NCI-H146 treated with DMSO at 0.1 percent for 48 hours (cell line): ENCODE results near the gene SYPL1.

Experiments
- DNase-seq: peaks from one replicate; lab custom pipeline; 2025; ENCODE audit not compliant: unreplicated experiment; lab: John Stamatoyannopoulos, UW

Gene SYPL1

DNA sequence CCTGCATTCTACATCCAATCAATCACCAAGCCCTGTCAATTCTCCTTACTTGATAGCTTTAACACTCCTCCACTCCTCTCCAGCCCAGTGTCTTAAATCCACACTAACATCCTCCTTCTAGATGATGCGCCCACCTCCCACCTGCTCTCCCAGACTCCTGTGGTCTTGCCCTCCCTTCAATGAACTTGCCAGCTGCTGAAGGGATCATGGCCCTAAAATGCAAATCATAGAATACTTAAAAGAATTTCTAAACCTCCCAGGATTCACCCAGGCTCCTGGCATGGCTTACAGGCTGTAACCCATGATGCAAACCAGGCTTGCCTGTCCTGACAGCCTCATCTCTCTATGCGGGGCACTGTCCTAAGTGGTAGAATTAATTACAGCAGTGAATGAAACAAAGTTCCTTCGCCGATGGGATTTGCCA lies 43.6 kb downstream of the SYPL1 start:
- DNase-seq, result no peak

DNA sequence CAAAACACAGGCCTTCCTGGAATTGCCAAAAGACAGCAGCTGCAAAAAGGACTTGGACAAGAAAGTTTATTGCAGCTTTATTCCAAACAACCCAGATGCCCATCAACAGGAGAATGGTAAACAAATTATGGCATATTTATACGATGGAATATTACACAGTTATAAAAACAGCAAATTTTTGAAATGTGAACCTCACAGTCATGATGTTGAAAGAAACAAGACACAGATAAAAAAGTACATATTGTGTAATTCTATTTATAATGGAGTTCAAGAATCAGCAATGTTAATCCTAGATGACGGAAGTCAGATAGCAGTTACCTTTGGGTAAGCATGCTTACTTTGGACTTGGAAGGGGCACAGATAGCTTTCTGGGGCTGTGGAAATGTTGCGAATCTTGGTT lies 44.4 kb downstream of the SYPL1 start:
- DNase-seq, result no peak

DNA sequence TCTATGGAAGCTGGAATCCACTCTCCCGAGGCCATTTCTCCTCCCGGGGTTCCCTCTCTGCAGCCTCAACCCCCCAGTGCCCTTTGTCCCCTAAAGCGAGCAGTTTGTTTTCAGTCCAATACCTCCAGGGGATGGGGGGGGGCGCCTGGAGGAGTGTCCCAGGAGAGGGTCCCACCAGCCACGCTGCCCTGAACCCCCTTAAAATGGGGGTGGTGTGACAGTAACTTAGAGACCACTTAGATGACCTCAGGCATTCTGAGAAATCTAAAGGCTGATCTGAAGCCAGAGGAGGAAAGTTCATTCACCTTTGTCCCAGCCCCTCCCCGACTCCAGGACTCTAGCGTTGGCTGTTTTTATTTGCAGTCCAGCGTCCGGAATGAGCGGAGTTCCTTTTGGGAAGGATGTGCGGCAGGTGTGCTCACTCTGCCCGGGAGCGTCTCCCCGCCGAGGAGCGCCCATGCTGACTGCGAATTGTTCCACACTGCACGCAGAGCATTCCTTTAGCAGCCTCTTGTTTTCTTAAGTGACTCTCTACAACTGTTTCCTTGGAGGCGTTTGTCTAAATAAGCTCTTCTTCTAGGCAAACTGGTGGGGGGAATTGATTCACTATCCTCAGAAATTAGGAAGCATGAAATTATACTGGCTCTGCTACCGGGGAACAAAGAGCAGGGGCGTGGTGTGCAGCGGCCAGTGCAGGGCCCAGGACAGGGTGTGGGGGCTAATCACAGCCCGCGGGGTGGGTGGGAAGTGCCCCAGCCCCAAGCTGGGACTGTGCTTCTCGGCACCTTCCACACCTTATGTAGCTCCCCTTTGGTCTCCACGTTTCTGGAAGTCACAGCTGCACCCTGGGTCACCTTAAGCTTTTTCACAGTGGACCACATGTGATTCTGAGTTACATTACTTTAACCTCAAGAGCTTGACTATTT lies 46.3 kb downstream of the SYPL1 start:
- DNase-seq, result peak; percentile 15

DNA sequence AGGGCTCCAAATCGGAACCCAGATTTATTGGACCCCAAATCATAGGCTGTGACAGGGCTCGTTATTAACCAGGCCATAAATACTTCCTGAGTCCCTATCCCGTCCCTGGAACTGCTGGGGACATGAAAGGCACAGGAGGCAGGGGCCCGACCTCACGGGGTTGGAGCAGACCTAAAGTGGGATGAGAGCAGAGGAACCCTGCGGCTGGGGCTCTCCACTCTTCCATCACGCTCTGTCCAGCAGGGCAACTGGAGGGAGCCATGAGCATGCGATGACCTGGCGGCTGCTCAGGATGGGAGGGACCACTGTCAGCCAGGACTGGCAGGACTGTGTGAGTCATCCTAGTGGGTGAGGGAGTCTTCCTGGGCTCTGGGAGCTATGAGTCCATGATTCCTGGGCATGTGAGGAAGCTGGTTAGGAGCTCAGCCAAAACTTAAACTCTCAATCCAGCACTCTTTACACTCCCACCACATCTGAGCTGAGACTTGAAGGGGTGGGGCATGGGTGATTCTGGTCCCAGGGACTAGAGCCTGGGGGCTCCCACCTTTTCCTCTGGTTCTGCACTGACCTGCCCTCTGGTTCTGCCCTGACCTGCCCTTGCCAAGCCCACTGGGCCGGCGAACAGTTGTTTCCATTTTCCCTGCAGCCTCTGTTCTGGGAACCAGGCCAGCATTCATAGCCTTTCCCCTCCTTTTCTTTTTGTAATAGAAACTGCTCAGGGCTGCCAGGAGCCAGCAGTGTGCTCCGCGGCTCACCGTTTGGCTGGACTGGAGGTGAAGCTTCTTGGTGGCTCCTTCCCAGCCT lies 47.1 kb downstream of the SYPL1 start:
- DNase-seq, result peak; percentile 47

DNA sequence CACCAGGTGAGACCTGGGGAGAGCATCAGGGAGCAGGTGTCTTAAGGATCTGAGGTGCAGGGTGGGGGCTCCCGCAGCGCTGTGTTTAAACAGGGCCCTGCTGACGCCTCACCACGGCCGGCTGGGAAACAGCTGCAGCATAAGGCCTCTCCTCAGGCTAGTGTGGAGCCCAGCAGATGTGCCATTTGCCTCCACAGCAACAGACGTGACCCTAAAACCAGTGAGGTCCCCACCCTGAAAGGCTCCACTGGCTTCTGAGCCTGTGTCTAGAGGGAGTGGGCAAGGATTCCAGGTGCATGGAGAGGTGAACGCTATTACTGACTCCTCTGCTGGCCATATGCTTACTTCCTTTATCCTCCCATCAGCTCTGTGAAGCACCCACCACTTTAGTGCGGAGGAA lies 47.8 kb downstream of the SYPL1 start:
- DNase-seq, result peak; percentile 75

DNA sequence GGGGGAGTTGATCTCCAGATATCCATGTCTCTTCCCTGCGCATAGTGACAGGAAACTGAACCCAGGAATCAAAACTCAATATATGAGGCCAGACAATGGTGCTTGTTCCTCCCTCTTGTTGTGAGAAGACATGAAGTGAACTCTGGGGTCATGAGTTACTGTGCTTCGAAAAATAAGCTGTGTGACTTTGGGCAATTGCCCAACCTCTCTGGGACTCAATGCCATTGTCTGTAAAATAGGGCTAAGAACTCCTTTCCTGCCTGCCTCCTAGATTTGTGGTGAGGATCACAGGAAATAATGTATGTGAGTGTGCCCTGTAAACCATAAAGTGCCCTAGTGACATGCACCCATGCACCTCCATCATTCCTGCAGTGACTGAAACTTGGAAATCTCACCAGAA lies 48.4 kb downstream of the SYPL1 start:
- no peak for DNase-seq

DNA sequence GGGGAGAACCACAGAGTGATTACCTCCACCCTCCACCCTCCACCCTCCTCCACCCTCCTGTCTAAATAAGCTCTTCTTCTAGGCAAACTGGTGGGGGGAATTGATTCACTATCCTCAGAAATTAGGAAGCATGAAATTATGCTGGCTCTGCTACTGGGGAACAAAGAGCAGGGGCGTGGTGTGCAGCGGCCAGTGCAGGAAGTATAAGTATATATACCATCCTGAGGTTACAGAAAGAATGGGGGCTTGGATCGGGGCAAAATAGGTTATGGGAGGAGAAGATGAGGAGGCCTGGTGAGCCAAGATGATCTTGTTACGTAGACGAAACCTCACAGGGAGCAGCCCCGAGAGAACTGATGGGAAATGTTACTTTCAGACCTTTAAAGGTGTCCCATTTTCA lies 49.1 kb downstream of the SYPL1 start:
- no peak for DNase-seq

DNA sequence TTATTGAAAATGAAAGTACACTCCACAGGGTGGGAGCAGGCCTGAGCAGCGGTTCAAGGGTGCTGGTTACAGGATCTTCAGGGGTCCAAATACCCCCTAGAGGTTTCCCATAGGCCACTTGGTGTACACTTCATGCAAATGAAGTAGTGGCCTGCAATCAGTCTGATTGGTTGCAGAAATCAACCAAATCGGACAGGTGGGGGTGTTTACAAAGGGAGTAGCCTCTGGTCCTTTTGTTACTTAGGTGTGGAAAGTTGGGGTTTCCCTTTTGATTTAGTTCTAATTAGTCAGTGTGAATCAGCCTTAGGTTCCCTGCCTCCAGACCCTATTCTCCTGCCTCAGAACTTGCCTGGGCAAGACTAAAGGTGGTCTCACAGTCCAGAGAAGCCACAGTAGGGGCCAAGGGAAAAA lies 49.6 kb downstream of the SYPL1 start:
- no peak for DNase-seq

DNA sequence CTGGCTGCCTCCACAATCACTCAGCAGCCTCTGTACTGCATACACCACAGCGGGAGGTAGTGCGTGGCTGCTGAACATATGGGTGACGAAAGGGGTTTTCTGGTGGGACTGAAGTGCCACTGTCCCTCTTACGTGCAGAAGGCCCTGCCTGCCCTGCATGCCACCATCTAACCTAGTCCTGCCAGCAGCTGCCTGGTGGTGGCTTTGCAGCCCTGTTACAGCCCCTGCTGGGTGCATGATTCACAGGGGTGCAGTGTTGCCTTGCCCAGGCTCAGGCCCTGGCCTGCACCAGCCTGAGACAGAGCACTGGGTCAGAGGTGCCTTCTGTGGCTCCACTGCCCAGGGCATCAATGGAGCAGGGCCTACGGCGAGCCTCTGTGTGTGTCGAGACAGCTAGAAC lies 50.1 kb downstream of the SYPL1 start:
- no peak for DNase-seq

DNA sequence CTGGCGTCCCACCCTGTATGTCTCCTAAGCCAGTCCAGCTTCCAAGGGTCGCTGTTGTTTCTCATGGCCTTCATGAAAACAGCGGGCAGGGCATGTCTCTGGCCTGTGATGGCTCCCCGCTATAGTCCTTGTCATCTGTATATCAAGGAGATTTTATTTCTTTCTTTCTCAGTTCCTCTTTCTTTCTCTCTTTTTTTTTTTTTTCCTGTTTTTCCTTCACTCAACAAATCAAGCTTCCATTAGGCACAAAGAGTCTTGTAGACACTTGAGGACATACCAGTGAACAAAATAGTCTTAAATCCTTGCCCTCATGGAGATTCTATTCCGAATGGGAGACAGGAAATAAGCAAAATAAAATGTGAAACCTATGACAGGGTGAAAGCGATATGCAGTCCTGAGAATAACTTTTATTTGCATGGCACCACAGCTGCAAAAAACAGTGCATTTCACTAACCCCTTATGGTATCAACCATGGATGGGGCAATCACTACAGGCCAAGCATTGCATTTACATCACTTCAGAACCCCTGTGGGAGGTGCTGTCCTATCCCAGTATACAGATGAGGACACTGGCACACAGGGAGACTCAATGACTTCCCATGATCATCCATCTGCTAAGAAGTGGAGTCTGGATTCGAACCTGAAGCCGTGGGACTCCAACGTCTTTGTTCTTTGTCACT lies 50.7 kb downstream of the SYPL1 start:
- DNase-seq, result no peak

DNA sequence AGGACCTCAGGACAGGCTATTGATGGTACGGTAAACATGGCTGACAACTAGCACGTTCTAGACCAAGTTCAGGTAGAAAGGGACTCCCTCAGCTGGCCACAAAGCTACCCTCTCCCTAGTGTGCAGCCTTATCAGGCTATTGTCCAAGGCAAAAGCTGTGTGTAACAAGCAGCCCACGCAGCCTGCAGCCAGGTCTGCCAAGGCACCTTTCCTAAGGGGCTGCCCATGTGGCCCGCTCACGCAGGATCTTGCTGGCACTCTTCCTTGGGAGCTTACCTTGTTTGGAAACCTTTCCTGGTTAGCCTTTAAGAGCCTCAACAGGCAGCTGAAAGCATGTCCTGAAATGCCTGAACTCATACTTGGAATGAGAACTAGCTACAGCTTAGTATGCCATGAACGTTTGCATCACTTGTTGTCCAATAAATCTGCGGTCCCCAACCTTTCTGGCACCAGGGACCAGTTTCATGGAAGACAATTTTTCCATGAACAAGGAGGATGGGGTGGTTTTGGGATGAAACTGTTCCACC lies 51.7 kb downstream of the SYPL1 start:
- no peak for DNase-seq

DNA sequence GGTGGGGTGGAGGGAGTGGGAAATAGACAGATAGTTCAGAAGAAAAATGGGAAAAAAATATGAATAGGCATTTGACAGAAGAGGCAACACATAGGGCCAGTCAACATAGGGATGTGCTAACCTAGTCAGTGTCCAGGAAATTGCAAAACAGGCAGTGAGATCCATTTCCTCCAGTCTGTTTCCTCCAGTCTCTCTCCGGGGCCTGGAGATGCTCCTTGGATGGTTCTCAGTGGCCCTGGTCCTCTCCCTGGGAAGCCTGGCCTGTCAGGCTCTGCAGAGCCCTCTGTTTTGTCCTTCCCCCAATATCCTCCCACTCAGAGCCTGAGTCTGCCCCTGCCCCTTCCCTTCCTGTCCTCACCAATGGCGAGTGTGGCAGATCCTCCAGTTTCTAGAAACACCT lies 52.6 kb downstream of the SYPL1 start:
- no peak for DNase-seq

DNA sequence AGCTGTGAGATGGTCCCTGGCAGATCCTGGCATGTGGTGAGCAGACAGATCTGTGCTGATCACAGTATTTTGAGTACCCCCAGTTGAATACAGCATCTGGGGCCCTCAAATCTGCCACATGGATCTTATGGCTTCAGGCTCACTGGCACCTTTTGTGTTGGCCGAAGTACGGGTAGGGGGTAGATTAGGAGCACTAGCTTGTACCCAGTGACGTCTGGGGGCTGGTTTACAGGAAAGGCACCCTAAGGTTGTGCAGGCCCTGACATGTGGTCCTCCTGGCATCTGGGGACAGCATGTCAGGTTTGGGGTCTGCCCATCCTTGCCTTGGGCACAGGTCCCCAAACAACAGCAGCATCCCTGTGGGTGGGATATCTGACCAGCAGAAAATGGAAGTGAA lies 53.2 kb downstream of the SYPL1 start:
- no peak for DNase-seq

DNA sequence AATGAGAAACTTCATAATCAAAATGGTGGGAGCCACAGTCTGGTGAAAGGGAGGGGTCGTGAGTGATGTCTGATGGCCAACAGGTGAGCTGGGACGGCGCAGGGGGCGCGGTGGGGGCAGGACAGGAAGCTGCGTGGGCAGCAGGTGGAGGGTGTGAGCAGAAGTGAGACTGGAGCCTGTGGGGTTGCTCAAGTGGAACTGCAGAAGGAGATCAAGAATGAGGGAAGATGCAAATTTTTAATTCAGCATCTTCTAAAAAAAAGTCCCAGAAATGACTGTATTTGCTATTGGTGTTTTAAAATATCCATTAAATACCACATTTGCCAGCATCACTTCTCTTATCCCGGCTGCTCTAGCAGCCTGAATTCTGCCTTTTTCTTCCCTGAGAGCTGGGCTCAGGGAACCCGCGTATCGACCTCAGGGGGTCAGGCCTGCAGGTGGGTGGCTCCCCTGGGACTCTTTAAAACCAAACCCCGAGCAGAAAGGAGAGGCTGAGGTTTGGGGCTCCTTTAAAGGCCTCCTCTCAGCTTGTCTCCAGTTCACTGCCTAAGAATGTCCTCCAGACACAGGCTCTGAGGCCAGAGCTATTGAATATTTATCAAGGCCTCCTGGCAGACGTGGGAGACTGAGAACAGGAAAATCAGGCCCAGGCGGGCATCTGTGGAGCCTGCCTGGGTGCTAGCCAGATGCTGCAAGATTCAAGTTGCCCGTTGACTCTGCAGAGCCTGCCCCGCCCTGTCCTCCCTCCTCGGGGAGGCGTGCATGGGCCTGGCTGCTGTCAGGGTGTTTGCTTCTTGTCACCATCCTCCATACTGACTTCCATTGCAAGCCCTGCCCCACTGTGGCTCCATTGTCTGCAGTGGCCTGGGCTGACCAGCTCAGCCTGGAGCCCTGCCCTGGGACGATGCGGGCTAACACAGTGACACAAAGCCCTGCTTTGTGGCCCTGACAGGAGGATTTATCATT lies 53.9 kb downstream of the SYPL1 start:
- DNase-seq, result no peak

DNA sequence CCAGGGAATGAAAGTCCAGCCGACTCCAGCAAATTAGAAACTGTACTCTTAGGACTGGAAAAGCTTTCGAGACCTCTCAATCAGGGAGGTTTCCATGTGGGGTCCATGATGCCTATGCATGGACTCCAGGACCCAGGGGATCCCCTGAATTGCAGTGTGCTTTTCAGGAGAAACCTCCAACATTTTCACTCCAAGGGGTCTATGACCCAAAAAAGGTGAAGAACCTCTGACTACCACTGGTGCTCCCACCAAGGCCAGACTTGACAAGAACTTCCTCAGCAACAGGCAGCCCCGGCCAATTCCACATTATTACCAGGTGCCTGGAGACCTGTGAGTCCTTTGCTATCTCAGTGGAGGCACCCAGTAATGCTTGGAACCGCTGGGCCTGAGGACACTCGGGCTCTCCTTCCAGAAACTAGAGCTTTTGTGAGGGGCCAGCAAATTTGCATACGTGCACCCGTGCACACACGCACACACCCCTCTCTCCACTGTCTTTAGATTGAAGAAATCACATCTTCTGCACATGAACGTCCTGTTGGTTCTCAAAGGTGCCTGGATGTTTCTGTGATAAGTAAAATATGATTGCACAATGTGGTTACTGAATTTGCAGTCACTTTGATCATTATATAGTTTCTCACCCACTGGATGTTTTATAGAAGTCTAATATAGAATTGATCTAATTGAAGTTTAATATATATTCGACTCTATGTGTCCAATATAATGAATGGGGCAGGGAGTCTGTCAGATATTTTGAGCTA lies 54.7 kb downstream of the SYPL1 start:
- DNase-seq, result no peak

DNA sequence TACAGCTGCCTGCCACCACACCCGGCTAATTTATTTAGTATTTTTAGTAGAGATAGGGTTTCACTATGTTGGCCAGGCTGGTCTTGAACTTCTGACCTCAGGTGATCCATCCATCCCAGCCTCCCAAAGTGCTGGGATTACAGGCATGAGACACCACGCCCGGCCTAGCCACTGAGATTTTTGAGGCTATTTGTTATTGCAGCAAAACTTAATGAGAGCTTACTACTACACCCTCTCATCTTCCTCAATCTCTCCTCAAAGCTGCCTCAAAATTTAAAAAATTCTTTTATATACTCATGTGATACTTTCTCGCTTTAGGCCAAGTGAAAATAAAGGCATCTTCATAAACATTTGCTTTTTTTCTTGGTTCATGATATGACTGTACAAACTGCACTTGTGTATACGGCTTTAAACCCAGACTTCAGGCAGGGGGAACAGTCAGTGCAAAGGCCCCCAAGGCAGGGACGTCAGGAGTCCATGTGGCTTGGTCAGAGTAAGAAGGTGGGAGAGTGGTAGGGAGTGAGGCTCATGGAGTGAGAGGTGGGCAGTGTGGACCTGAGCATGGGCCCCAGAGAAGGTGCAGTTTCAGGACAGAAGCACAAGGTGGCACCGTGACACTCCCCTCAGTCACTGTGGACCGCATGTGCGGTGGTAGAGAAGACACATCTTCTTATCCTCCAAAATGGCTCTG lies 55.5 kb downstream of the SYPL1 start:
- peak; percentile 44 for DNase-seq

DNA sequence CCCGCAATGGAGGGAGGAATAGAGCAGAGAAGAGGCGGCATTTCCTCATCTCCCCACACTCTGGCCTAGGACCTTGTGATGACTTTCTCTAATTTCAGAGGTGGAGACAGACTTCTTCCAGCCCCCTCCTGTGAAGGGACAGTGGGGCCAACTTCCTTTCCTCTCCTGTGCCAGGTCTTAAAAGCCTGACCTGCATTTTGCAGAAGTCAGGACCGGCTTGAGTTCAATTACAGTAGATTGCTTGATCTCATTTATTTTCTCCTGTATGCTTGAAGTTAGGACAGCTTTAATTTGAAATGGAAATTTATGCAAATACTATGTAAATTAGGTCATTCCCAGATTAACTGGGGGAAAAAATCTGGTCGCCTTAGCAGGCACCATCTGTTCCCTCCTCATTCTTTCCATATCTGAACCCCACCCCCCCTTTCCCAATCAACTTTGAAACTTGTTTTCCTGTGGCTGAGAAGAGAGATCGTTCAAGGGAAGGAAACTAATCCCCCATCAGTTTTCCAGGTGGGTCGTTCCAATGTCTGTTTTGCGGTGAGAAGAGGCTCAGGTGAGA lies 57.1 kb downstream of the SYPL1 start:
- DNase-seq, result no peak

DNA sequence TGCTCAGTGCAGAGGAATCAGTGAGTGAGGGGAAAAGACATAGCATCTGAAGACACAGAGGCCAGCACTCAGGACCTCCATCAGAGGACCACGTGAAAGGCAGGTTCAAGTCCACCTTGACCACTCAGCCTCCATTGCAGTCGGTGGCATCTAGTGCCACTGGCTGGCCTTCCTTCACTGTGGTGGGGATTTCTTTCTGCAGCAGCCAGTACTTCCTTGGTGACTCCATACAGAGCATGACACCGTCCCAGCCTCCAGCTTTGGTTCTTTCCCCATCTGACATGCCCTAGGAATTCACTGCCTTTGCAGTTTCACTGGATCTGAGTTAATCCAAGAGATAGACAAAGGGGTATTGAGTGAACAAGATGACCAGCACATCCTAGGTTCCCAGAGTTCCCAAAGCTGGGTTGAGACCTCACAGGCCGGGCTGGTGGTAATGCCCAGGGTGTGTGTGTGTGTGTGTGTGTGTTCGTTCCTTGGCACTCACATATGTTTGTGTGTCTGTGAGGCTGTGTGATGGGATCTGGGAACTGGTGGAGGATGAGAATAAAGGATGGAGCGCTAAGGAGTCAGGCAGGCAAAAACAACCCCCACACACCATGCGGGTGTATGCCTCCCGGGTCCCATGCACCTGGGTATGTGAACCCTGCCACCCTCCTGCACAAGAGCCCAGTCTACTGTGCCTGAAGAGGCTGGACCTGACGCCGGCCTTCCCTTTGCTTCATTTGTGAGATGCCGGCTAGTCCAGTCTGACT lies 57.8 kb downstream of the SYPL1 start:
- no peak for DNase-seq
